WI38 (cell line): ENCODE results near the gene ZPBP2.

ENCODE experiments used
- H3K4me3 ChIP-seq: 2 replicates; pipeline ENCODE4 v1.5.1; 2011; ENCODE audit warnings: low read depth, mild to moderate bottlenecking, control low read depth, low read length
- TF ChIP-seq, protein P1 (sequence below): IDR thresholded peaks from 2 replicates; pipeline ENCODE4 v1.5.1; 2012; ENCODE audit warnings: low read depth, mild to moderate bottlenecking, control low read depth, low read length

The ZPBP2 gene

DNA sequence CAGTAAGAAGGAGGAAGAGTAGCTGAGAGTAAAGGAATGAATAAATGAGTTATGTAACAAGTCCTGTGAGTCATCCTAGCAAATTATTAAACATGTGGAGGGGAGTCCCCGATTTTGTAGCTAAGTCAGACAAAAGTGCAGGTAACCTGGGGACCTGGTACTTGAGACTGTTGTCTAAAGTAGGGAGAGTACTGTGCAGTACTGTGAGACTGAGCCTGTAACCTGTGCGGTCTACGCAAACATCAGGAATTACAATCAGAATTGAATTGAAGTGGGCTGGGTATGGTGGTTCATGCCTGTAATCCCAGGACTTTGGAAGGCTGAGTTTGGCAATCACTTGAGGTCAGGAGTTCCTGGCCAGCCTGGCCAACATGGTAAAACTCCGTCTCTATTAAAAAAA lies 39.6 kb upstream of the ZPBP2 start:
- no peak overlapping the region for H3K4me3 ChIP-seq
- TF ChIP-seq, protein P1, sequence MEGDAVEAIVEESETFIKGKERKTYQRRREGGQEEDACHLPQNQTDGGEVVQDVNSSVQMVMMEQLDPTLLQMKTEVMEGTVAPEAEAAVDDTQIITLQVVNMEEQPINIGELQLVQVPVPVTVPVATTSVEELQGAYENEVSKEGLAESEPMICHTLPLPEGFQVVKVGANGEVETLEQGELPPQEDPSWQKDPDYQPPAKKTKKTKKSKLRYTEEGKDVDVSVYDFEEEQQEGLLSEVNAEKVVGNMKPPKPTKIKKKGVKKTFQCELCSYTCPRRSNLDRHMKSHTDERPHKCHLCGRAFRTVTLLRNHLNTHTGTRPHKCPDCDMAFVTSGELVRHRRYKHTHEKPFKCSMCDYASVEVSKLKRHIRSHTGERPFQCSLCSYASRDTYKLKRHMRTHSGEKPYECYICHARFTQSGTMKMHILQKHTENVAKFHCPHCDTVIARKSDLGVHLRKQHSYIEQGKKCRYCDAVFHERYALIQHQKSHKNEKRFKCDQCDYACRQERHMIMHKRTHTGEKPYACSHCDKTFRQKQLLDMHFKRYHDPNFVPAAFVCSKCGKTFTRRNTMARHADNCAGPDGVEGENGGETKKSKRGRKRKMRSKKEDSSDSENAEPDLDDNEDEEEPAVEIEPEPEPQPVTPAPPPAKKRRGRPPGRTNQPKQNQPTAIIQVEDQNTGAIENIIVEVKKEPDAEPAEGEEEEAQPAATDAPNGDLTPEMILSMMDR, result no peak

DNA sequence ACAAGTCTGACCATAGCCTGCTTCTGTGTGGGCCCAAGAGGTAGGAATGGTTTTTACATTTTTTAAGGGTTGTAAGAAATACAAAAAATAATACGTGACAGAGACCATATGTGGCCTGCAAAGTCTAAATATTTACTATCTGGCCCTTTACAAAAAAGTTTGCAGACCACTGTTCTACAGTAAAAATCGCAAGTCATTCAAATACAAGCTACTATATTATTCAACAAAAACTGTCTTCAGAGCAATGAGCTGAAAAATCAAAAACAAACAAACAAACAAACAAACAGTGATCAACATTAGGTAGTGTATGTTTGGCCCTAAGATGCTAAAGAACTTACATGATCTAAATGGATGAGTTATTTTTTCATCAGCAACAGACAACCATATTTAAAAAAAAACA lies 36.4 kb upstream of the ZPBP2 start:
- no peak overlapping the region for H3K4me3 ChIP-seq
- TF ChIP-seq, protein P1, result no peak

DNA sequence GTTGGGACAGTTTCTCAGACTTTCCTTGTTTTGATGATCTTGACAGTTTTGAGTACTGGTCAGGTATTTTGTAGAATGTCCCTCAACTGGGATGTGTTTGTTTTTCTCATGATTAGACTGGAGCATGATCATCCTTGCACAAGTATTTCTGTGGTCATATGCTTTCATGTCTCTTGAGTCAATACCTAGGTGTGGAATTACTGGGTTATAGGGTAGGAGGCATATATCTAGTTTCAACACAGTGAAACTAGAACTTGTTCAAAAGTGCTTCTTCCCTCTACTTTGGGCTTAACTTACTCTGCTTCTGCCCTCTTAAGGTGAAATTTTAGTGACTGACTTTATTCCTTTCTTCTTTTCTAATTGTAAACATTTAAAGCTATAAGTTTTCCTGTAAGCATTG lies 34.0 kb upstream of the ZPBP2 start:
- TF ChIP-seq, protein P1, result no peak
- no peak overlapping the region for H3K4me3 ChIP-seq

DNA sequence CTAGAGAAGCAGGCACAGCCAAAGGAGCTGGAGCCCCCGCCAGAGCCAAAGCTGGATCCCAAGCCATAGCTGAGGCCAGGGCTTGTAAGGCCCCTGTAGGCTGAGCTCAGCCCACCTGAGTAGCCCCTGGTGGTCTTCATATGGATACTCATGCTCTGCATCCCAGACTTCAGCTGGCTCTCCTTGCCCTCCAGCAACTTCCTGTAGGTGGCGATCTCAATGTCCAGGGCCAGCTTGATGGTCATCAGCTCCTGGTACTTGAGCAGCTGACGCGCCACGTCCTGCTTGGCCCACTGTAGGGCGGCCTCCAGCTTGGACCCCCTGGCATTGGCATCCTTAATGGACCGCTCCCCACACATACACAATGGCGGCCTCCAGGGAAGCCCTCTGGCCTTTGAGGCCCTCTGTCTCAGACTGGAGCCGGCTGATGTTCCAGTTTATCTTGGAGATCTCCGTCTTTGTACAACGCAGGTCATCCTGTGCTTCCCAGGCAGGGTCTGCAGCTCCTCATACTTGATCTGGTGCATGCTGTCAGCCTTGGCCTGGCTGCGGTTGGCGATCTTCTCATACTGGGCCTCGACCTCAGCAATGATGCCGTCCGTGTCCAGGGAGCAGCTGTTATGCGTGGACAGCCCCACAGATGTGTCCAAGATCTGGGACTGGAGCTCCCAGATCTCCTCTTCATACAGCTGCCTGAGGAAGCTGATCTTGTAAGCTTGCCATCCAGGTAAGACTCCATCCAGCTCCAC lies 32.8 kb upstream of the ZPBP2 start:
- TF ChIP-seq, protein P1, result no peak
- no peak overlapping the region for H3K4me3 ChIP-seq

DNA sequence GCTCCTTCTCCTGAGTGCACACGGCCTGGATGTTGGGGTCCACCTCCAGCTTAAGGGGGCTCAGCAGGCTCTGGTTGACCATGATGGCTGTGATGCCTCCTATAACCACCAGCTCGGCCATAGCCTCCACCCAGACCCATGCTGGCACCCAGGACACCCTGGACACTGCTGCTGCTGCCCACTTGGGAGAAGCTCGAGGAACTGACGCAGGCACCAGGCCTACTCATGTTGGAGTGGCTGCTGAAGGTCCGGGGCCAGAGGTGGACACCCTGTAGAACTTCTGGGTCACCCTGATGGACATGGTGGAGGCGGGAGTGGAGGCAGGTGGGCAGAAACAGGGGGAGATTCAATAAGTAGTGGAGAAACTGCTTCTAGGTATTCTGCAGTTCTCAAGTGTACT lies 31.9 kb upstream of the ZPBP2 start:
- H3K4me3 ChIP-seq, result no peak overlapping the region
- TF ChIP-seq, protein P1, result no peak

DNA sequence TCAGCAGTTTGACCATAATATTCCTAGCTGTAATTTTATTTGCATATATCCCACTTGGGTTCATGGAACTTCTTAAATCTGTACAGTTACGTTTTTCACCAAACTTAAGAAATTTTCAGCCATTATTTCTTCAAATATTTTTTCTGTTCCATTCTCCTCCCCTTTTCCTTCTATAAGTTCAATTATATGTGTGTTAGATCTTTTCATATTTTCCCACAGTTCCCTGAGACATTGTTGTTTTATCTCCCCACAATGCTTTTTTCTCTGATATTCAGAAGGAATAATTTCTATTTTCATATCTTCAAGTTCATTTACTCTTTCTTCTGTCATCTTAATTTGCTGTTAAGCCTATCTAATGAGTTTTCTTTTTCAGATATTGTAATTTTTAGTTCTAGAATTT lies 29.9 kb upstream of the ZPBP2 start:
- no peak overlapping the region for H3K4me3 ChIP-seq
- TF ChIP-seq, protein P1, result no peak

DNA sequence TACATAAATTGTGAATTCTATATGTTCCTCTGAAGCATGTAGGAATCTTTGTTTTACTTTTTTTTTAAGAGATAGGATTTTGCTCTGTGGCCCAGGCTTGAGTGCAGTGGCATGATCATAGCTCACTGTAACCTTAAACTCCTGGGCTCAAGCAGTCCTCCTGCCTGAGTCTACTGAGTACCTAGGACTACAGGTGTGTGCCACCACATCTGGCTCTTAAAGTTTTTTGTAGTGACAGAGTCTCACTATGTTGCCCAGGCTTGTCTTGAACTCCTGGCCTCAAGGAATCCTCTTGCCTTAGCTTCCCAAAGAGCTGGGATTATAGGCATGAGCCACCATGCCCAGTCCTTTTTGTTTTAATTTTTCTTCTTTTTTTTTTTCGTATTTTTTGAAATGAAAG lies 29.2 kb upstream of the ZPBP2 start:
- TF ChIP-seq, protein P1, result no peak
- H3K4me3 ChIP-seq, result no peak overlapping the region
